ENCODE results near the gene ETFA.

Gene ETFA

GRCh38 chr15:76172782-76173181 is 138.5 kb downstream of the ETFA start:
- DNase-seq (ENCODE audit: low spot score), result no peak

DNA sequence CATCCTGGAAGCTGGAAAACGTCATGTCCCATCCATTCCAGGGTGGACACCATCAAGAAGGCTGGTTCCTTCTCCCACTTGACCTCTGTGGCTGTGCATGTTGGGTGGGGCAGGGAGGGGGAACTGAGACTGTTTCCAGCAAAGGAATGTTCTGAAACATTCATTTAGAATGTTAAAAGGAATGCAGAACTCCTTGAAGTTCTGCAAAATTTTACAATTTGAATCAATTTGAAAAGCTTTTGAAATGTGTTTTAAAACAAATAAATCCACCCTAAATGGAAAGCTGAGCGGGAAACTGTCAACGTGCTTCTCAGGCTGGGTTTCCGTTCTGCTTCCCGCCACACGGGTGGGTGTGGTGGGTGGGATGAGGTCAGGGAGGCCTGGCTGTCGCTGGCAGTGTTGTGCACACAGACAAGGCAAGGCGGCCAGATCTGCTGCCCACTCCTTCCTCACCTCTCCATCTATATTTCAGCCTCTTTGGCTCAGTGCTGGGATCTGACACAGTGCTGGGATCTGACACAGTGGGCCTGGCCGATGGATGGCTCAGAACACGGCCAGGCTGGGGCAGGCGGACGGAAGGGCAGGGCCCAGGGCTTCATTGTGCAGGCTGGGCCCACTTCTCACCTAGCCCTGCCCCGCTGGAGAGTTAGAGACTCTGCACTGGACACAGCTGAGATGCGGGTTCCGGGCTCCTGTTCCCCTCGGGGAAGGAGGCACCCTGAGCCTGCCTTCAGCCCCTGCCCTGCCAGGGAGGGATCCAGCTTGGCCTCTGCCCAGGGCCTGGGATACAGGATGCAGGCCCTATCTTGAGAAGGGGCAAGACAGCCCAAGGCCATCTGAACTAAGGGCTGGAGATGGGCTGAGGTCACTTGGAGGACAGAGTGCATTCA is 141.1 kb downstream of the ETFA start:
- DNase-seq (ENCODE audit: low spot score), result no peak

GRCh38 chr15:76169018-76169417 is 142.3 kb downstream of the ETFA start:
- DNase-seq (ENCODE audit: low spot score), result no peak

GRCh38 chr15:76168237-76168984 is 142.9 kb downstream of the ETFA start:
- no peak for DNase-seq (ENCODE audit: low spot score)

DNA sequence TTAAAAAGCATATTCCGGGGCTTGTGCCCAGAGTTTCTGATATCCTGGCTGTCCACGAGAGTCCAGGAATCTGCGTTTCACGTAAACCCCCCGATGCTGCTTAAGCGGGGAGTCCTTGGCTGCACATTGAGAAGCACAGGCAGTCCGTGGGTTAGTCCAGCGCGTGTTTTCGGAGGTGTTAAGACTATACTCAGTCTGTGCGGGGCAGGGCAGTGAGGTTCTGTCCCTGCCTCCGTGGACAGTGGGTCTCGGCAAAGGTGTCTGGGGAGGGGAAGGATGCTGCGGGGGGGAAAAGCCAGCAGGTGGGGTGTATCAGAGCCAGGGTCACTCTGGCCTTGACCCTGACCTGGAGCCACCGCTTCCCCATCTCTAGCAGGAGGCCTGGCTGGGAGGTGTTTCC is 145.3 kb downstream of the ETFA start:
- DNase-seq (ENCODE audit: low spot score), result no peak

Data from ecto neural progenitor cell (in vitro differentiated cells).